Right kidney (tissue), 1 donor: Measurements from ENCODE around the gene PARD3B.

ENCODE experiments used
- DNase-seq: peaks from one replicate; pipeline ENCODE4 v3.0.0-alpha.2; 2016

PARD3B gene

GRCh38 chr2:204652063-204652462, 106.8 kb downstream of the PARD3B start:
- no peak for DNase-seq

GRCh38 chr2:204654669-204655068, 109.4 kb downstream of the PARD3B start:
- no peak for DNase-seq

- DNase-seq = no peak
These were observed 109.8 kb downstream of the PARD3B start for GRCh38 chr2:204655101-204655500.

GRCh38 chr2:204655626-204656025, 110.4 kb downstream of the PARD3B start:
- no peak for DNase-seq

- no peak for DNase-seq
These were observed 111.7 kb downstream of the PARD3B start for GRCh38 chr2:204657024-204657423.

DNA sequence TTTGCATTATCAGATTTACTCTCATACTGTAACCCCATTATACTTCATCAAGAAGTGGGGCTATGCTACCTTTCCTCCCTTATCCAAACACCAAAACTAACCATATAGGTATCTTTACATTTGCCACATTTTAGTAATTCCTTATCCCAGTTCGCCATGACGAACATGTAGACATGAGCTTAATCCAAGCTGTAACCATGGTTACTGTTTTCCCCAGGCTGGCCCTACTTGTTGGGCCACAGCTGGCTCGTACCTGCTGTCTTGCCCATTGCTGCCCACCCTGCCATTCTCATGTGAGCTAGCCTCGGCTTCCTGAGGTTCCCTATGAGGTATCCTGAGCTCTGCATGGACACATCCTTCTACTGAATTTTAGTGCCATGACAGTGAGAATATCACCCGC, 117.7 kb downstream of the PARD3B start:
- DNase-seq = no peak

- DNase-seq = no peak
These were observed 118.6 kb downstream of the PARD3B start for GRCh38 chr2:204663816-204664425.

- peak; percentile 18 for DNase-seq
These were observed 119.4 kb downstream of the PARD3B start for GRCh38 chr2:204664708-204665121.

DNA sequence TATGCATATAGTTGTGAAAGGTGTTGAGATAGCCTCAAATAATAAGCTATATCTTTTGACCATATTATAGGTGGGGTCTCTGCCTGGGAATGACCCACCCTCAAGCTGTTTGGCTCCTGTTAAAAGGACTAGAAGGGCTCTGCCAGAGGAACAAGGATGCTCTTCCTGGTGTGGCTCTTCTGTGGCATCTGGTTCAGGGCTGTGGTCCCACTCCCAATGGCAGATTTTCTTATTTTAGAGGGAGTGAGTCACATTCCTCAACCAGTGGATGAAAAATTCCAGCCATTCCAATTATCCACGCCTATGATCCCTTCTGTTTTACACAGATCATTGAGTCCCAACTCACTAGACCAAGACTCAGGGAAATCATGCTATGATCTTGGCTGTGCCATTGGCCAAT, 119.9 kb downstream of the PARD3B start:
- peak; percentile 15 for DNase-seq

DNA sequence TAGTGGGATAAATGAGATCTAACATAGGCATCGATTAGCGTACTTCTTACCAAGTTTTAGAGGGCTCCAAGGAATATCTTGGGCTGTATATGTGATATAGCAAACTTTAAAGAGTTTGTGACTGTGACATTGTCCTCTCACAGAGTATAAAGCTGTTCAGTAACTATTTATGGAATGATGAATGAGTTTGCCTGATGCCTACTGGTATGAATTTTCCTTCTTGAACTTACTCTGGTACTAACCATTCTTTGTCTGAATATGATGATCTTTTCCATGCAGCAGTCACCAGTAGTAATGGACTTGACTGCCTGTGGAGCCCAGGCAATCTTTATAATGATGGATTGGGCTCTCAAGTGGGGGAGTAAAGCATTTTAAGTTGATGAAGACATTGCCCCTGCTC, 120.5 kb downstream of the PARD3B start:
- no peak for DNase-seq

GRCh38 chr2:204667990-204668389, 122.7 kb downstream of the PARD3B start:
- DNase-seq = no peak

GRCh38 chr2:204669382-204669781, 124.1 kb downstream of the PARD3B start:
- DNase-seq = no peak

GRCh38 chr2:204670124-204670523, 124.8 kb downstream of the PARD3B start:
- no peak for DNase-seq

GRCh38 chr2:204670756-204671155, 125.5 kb downstream of the PARD3B start:
- no peak for DNase-seq

DNA sequence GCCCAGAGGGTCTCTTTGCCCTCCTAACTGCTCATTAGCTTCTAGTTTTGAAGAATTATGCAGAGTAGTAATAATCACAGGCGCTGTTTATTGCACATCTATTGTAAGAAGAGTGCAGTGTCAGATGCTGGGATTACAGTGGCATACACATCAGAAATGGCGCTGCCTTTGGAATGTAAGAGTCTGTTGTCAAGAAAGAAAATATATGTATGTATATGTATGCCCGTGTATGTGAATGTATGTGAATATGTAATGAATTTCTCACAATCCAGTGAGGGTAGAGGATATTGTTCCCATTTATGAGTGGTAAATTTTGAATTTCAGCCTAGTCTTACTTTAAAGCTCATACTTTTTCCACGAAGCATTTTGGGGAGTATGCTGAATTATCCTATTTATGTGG, 127.5 kb downstream of the PARD3B start:
- no peak for DNase-seq

DNA sequence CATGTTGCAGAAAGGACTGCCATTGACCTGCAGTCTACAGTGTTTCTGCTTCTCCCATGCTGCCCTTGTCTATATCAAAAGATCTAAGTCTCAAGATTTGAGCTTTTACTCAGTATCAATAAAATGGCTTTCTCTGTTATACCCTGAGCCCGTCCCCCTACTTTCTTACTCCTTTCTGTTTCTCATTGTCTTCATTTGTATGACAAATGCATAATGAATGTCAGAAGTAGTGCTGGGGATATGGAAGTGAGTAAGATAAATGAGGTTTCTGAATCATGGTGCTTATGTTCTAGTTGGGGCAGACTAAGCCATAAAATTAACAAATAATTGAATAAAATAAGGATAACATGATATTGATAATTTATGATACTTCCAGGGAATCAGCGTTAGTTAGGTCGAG, 128.6 kb downstream of the PARD3B start:
- DNase-seq = no peak

- DNase-seq = no peak
These were observed 132.8 kb downstream of the PARD3B start for GRCh38 chr2:204678031-204678430.

GRCh38 chr2:204680576-204680975, 135.3 kb downstream of the PARD3B start:
- no peak for DNase-seq

DNA sequence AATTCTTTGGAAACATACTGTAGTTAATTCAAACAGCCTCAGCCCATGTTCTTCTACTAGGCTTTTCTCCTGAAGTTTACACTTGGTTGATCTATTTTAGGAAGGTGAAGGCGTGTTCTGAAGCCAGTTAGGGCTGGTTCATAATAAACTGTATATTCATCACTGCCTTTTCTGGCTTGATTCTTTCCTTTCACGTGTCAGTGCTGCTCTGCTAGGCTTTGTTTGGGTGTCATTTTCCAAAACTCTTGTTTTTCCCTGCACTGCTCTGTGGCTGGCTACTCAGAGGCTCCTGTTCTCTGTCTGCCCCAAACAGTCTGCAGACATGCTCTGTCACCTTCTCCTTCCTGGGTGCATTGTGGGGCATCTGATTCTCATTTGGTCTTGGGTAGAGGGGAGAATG, 136.1 kb downstream of the PARD3B start:
- DNase-seq = peak; percentile 16

DNA sequence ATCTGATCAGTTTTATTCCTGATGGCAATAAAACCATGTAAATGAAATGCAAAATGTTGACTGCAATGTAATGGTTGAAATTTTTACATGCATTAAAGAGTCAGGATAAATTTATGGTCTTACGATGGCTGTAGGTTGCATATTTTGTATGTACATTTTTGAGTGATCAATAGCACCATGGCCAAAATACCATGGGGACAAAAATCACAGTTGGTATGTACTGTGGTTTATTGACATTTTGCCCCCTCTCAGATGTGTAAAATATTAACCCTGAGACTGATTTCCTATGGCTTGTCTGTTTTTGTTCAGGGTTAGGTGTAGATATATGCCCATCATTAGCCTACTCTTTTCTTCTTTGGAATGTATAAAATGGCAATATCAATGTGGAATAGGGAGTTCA, 138.1 kb downstream of the PARD3B start:
- DNase-seq = no peak

DNA sequence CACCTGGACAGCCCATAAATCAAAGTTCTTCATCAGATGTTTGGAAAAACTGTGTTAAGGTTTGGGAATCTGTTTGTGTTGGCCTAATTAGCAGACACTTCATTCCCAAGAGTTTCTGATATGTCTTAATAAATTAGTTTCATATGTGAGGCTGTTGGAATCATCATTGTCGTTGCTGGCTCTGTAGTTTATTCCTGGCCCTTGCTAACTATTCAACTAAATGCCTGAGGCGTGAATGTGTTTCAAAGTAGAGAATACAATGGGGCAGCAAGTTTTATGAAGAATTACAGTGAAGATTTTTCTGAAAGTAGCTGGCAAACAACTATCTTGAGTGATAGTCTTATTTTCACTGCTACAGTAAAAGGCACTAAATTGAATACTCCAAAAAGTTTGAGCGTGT, 141.1 kb downstream of the PARD3B start:
- DNase-seq = no peak

- DNase-seq = no peak
These were observed 142.5 kb downstream of the PARD3B start for GRCh38 chr2:204687776-204688175.

- DNase-seq = peak; percentile 17
These were observed 146.7 kb downstream of the PARD3B start for GRCh38 chr2:204691911-204692510.

GRCh38 chr2:204692790-204693189, 147.5 kb downstream of the PARD3B start:
- no peak for DNase-seq

- no peak for DNase-seq
These were observed 148.0 kb downstream of the PARD3B start for GRCh38 chr2:204693262-204693661.
